DOHH2 (cell line): ENCODE results near the gene ST6GALNAC1.
A peak's percentile ranks its signal among the peaks of the same experiment; 100 is the strongest.

ENCODE experiments used
- EZH2phosphoT487 ChIP-seq: fragments of 200-600 bp; sonication (generic); IDR thresholded peaks from 2 replicates; pipeline ENCODE4 v1.6.1; 2017; ENCODE audit warnings: borderline replicate concordance, mild to moderate bottlenecking, antibody characterized with exemption, low read length, moderate library complexity, mixed read lengths
- TF ChIP-seq, protein P1 (sequence below): fragments of 200-600 bp; sonication (generic); IDR thresholded peaks from one replicate; pipeline ENCODE4 v1.5.1; 2014; ENCODE audit warnings: antibody characterized with exemption, mild to moderate bottlenecking, low read depth, low read length; ENCODE audit not compliant: poor library complexity, severe bottlenecking

DNA sequence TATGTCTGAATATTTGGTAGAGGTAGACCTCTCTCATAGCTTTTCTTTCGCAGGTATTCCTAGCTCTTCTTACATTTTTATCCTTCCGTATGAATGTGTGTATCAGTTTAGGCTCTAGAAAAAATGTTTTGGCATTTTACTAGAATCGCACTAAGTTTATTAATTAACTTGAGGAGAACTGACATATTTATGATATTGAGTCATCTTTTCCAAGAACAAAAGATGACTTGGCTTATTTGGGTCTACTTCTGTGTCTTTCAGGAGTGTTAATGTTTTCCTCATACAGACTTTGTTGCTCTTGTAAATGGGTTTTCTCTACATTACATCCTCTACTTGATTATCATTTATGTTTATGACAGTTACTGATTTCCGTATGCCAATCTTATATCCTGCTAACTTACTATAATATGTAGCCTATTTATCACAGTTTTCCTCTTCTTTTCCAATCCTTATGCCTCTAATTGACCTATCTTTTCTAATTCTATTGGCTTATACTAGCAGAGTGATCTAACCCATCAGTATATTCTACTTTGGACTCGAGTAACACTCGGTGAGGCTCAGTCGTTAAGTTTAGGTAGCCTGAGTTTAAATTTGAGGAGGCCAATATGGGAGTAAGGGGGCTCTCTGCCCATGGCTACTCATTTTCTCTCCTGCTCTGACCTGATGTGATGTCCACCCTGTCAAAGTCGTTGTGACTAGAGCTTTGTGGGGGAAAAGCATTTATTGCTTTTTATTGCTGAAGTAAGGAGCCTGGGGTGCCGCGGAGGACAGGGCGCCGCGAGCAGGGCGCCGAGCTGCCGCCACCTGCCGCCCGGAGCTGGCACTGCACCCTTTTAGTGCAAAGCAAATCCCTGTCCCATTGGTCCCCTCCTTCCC is 20.0 kb downstream of the ST6GALNAC1 start:
- TF ChIP-seq, protein P1, sequence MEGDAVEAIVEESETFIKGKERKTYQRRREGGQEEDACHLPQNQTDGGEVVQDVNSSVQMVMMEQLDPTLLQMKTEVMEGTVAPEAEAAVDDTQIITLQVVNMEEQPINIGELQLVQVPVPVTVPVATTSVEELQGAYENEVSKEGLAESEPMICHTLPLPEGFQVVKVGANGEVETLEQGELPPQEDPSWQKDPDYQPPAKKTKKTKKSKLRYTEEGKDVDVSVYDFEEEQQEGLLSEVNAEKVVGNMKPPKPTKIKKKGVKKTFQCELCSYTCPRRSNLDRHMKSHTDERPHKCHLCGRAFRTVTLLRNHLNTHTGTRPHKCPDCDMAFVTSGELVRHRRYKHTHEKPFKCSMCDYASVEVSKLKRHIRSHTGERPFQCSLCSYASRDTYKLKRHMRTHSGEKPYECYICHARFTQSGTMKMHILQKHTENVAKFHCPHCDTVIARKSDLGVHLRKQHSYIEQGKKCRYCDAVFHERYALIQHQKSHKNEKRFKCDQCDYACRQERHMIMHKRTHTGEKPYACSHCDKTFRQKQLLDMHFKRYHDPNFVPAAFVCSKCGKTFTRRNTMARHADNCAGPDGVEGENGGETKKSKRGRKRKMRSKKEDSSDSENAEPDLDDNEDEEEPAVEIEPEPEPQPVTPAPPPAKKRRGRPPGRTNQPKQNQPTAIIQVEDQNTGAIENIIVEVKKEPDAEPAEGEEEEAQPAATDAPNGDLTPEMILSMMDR = peak; percentile 92
- no peak for TF ChIP-seq EZH2phosphoT487
